ENCODE measurements around the gene LRRC75A. TPM values are rescaled to one million over a fixed set of nuclear protein-coding genes. Genes with fewer than 3 reads are reported as not detected.

Gene LRRC75A
- polyA plus RNA-seq, 1 donor from 2014 or later = 0.53 TPM

- no peak overlapping the region for H3K27ac ChIP-seq (ENCODE audit: low read length)
- TF ChIP-seq SMC3 (conservative IDR thresholded peaks at IDR 0.05; ENCODE audit: poor library complexity) = no peak
- no peak for TF ChIP-seq POLR2AphosphoS5 (IDR thresholded peaks at IDR 0.05)
- TF ChIP-seq REST (IDR thresholded peaks at IDR 0.05; ENCODE audit: borderline replicate concordance) = no peak
- no peak for TF ChIP-seq CTCF (IDR thresholded peaks at IDR 0.05; ENCODE audit: poor library complexity, severe bottlenecking)
- no peak for TF ChIP-seq EP300 (conservative IDR thresholded peaks at IDR 0.05; ENCODE audit: poor library complexity, severe bottlenecking)
- no peak for TF ChIP-seq TAF1 (IDR thresholded peaks at IDR 0.05; ENCODE audit: low read depth)
- TF ChIP-seq EZH2 (IDR thresholded peaks at IDR 0.05; ENCODE audit: borderline replicate concordance, insufficient read depth, low read length, poor library complexity, severe bottlenecking) = no peak
- no peak for TF ChIP-seq RAD21 (conservative IDR thresholded peaks at IDR 0.05)
- TF ChIP-seq MXI1 (conservative IDR thresholded peaks at IDR 0.05; ENCODE audit: poor library complexity, severe bottlenecking) = no peak
- H3K4me3 ChIP-seq (ENCODE audit: low read length) = no peak overlapping the region
- H3K9me3 ChIP-seq (ENCODE audit: low read length) = no peaks in the 10 kb centered on the region
- H2AFZ ChIP-seq (ENCODE audit: low read depth, low read length) = no peak overlapping the region
- H3F3A ChIP-seq (ENCODE audit: insufficient read depth, low read length, poor library complexity, severe bottlenecking) = no peaks in the 10 kb centered on the region
- no peak overlapping the region for H3K4me2 ChIP-seq (ENCODE audit: low read length)
- H3K79me2 ChIP-seq (replicated peaks; ENCODE audit: insufficient read depth, low read length) = no peaks in the 10 kb centered on the region
- H3K9me2 ChIP-seq (ENCODE audit: insufficient read depth, low read length) = no peaks in the 10 kb centered on the region
- no peak overlapping the region for H3K9ac ChIP-seq (ENCODE audit: low read length)
- H3K27me3 ChIP-seq (ENCODE audit: insufficient read depth, low read depth, low read length) = no peaks in the 10 kb centered on the region
- no peaks in the 10 kb centered on the region for H4K20me1 ChIP-seq (ENCODE audit: insufficient read depth)
- H3K36me3 ChIP-seq (ENCODE audit: insufficient read depth, low read length) = no peaks in the 10 kb centered on the region
These were observed 69.6 kb downstream of the LRRC75A start for GRCh38 chr17:16422416-16422815.

GRCh38 chr17:16419929-16420271, 72.1 kb downstream of the LRRC75A start:
- Histone ChIP-seq H3K9me2 (ENCODE audit: insufficient read depth, low read length) (no peaks in the 10 kb centered on the region), H3K27me3 (ENCODE audit: insufficient read depth, low read depth, low read length) (no peaks in the 10 kb centered on the region), H3K36me3 (ENCODE audit: insufficient read depth, low read length) (no peaks in the 10 kb centered on the region), H3K79me2 (replicated peaks; ENCODE audit: insufficient read depth, low read length) (no peaks in the 10 kb centered on the region), H3K9me3 (ENCODE audit: low read length) (no peaks in the 10 kb centered on the region), H3K9ac (ENCODE audit: low read length) (no peak overlapping the region), H3K4me3 (ENCODE audit: low read length) (no peak overlapping the region), H3K27ac (ENCODE audit: low read length) (no peak overlapping the region), H3K4me2 (ENCODE audit: low read length) (no peak overlapping the region), H4K20me1 (ENCODE audit: insufficient read depth) (no peaks in the 10 kb centered on the region), H3F3A (ENCODE audit: insufficient read depth, low read length, poor library complexity, severe bottlenecking) (no peaks in the 10 kb centered on the region), H2AFZ (ENCODE audit: low read depth, low read length) (no peak overlapping the region)
- TF ChIP-seq RAD21 (conservative IDR thresholded peaks at IDR 0.05) = no peak
- TF ChIP-seq TAF1 (IDR thresholded peaks at IDR 0.05; ENCODE audit: low read depth) = no peak
- TF ChIP-seq POLR2AphosphoS5 (IDR thresholded peaks at IDR 0.05) = no peak
- no peak for TF ChIP-seq EP300 (conservative IDR thresholded peaks at IDR 0.05; ENCODE audit: poor library complexity, severe bottlenecking)
- TF ChIP-seq SMC3 (conservative IDR thresholded peaks at IDR 0.05; ENCODE audit: poor library complexity) = no peak
- no peak for TF ChIP-seq CTCF (IDR thresholded peaks at IDR 0.05; ENCODE audit: poor library complexity, severe bottlenecking)
- no peak for TF ChIP-seq MXI1 (conservative IDR thresholded peaks at IDR 0.05; ENCODE audit: poor library complexity, severe bottlenecking)
- no peak for TF ChIP-seq EZH2 (IDR thresholded peaks at IDR 0.05; ENCODE audit: borderline replicate concordance, insufficient read depth, low read length, poor library complexity, severe bottlenecking)
- TF ChIP-seq REST (IDR thresholded peaks at IDR 0.05; ENCODE audit: borderline replicate concordance) = no peak
